ENCODE data around the gene WBP1.

The WBP1 gene

GRCh38 chr2:74493546-74493945, 35.3 kb downstream of the WBP1 start:
- Histone ChIP-seq H3K27me3 (ENCODE audit: insufficient read depth, low read length) (no peaks in the 10 kb centered on the region), H2AFZ (ENCODE audit: low read length) (no peak overlapping the region), H3K27ac (ENCODE audit: low read depth, low read length, poor library complexity, severe bottlenecking) (no peak overlapping the region), H3F3A (ENCODE audit: insufficient read depth, low read length) (no peaks in the 10 kb centered on the region), H3K36me3 (ENCODE audit: insufficient read depth, low read length) (peaks cover 40% of the 10 kb centered on the region), H3K4me3 (ENCODE audit: low read depth, low read length, poor library complexity, severe bottlenecking) (no peak overlapping the region), H3K9ac (ENCODE audit: low read length) (no peak overlapping the region), H3K9me3 (ENCODE audit: low read length) (no peaks in the 10 kb centered on the region), H3K4me1 (ENCODE audit: insufficient read depth, low read length, severe bottlenecking) (no peaks in the 10 kb centered on the region), H3K4me2 (ENCODE audit: low read length) (no peak overlapping the region), H3K9me2 (ENCODE audit: low read depth, low read length) (no peaks in the 10 kb centered on the region), H3K79me2 (ENCODE audit: insufficient read depth, low read length) (no peaks in the 10 kb centered on the region), H4K20me1 (ENCODE audit: insufficient read depth, low read length) (no peaks in the 10 kb centered on the region)
- TF ChIP-seq CTCF (IDR thresholded peaks at IDR 0.05; ENCODE audit: low read length) (no peak), EZH2 (IDR thresholded peaks at IDR 0.05; ENCODE audit: borderline replicate concordance, low read length) (no peak)

- Histone ChIP-seq H3K27ac (ENCODE audit: low read depth, low read length, poor library complexity, severe bottlenecking) (no peak overlapping the region), H3K9ac (ENCODE audit: low read length) (no peak overlapping the region), H3F3A (ENCODE audit: insufficient read depth, low read length) (no peaks in the 10 kb centered on the region), H3K4me1 (ENCODE audit: insufficient read depth, low read length, severe bottlenecking) (no peaks in the 10 kb centered on the region), H3K27me3 (ENCODE audit: insufficient read depth, low read length) (peaks cover 8% of the 10 kb centered on the region; the same call in 1 of the 2 replicates), H3K9me2 (ENCODE audit: low read depth, low read length) (no peaks in the 10 kb centered on the region), H3K79me2 (ENCODE audit: insufficient read depth, low read length) (no peaks in the 10 kb centered on the region), H3K36me3 (ENCODE audit: insufficient read depth, low read length) (peaks cover 34% of the 10 kb centered on the region), H3K4me3 (ENCODE audit: low read depth, low read length, poor library complexity, severe bottlenecking) (no peak overlapping the region), H3K9me3 (ENCODE audit: low read length) (no peaks in the 10 kb centered on the region), H3K4me2 (ENCODE audit: low read length) (no peak overlapping the region), H2AFZ (ENCODE audit: low read length) (no peak overlapping the region), H4K20me1 (ENCODE audit: insufficient read depth, low read length) (no peaks in the 10 kb centered on the region)
- TF ChIP-seq CTCF (IDR thresholded peaks at IDR 0.05; ENCODE audit: low read length) (no peak), EZH2 (IDR thresholded peaks at IDR 0.05; ENCODE audit: borderline replicate concordance, low read length) (no peak)
Observed at GRCh38 chr2:74495440-74495839, 37.2 kb downstream of the WBP1 start.

GRCh38 chr2:74496997-74497776, 38.9 kb downstream of the WBP1 start:
- peaks cover 18% of the 10 kb centered on the region for H3K36me3 ChIP-seq (ENCODE audit: insufficient read depth, low read length)
- no peaks in the 10 kb centered on the region for H3K9me3 ChIP-seq (ENCODE audit: low read length)
- H3K27me3 ChIP-seq (ENCODE audit: insufficient read depth, low read length), result peaks cover 17% of the 10 kb centered on the region; the same call in 1 of the 2 replicates
- H4K20me1 ChIP-seq (ENCODE audit: insufficient read depth, low read length), result no peaks in the 10 kb centered on the region
- no peaks in the 10 kb centered on the region for H3K9me2 ChIP-seq (ENCODE audit: low read depth, low read length)
- no peak overlapping the region for H3K4me3 ChIP-seq (ENCODE audit: low read depth, low read length, poor library complexity, severe bottlenecking)
- no peaks in the 10 kb centered on the region for H3F3A ChIP-seq (ENCODE audit: insufficient read depth, low read length)
- H3K4me2 ChIP-seq (ENCODE audit: low read length), result no peak overlapping the region; the same call in 1 of the 2 replicates
- H3K79me2 ChIP-seq (ENCODE audit: insufficient read depth, low read length), result no peaks in the 10 kb centered on the region
- TF ChIP-seq EZH2 (IDR thresholded peaks at IDR 0.05; ENCODE audit: borderline replicate concordance, low read length), result no peak
- no peak for TF ChIP-seq CTCF (IDR thresholded peaks at IDR 0.05; ENCODE audit: low read length)
- no peak overlapping the region for H3K27ac ChIP-seq (ENCODE audit: low read depth, low read length, poor library complexity, severe bottlenecking)
- H2AFZ ChIP-seq (ENCODE audit: low read length), result no peak overlapping the region
- H3K4me1 ChIP-seq (ENCODE audit: insufficient read depth, low read length, severe bottlenecking), result no peaks in the 10 kb centered on the region
- no peak overlapping the region for H3K9ac ChIP-seq (ENCODE audit: low read length)

Data from OCI-LY1 (cell line).